Measurements from ENCODE around the gene SUPT3H.

GRCh38 chr6:45075246-45075645 lies 302.5 kb downstream of the SUPT3H start:
- TF ChIP-seq CTCF (IDR thresholded peaks at IDR 0.05) (no peak), EZH2 (IDR thresholded peaks at IDR 0.05; ENCODE audit: borderline replicate concordance, insufficient read depth, low read depth, low read length, poor library complexity, severe bottlenecking) (no peak)

All from B cell (primary cell).